HEK293T (cell line): ENCODE results near the gene ARHGAP22.

Source experiments
- CTCF ChIA-PET: fragments of 350-600 bp; formaldehyde crosslinking; extraction: SDS; loops from one replicate; lab custom pipeline; 2021; ENCODE audit warnings: antibody characterized with exemption, inconsistent platforms; lab: Yijun Ruan, JAX
- POLR2A ChIA-PET: fragments of 350-600 bp; formaldehyde crosslinking; extraction: SDS; loops from one replicate; lab custom pipeline; 2020; ENCODE audit warnings: antibody characterized with exemption, inconsistent platforms; lab: Yijun Ruan, JAX
- DNase-seq: peaks from one replicate; pipeline ENCODE4 v3.0.0; 2012; ENCODE audit warnings: mixed read lengths; ENCODE audit errors: extremely low spot score
- ARNT ChIP-seq: fragments of 450-650 bp; IDR thresholded peaks from 2 replicates; pipeline ENCODE4 v1.6.1; 2017; ENCODE audit warnings: mild to moderate bottlenecking
- BHLHE40 ChIP-seq: fragments of 450-650 bp; IDR thresholded peaks from 2 replicates; pipeline ENCODE4 v1.6.1; 2016; ENCODE audit warnings: mild to moderate bottlenecking, moderate library complexity, borderline replicate concordance
- CTBP1 ChIP-seq: fragments of 450-650 bp; IDR thresholded peaks from 2 replicates; pipeline ENCODE4 v1.6.1; 2016; ENCODE audit warnings: borderline replicate concordance
- ELF4 ChIP-seq: fragments of 450-650 bp; IDR thresholded peaks from 2 replicates; pipeline ENCODE4 v1.6.1; 2017; ENCODE audit warnings: antibody characterized with exemption
- FOXA1 ChIP-seq: fragments of 450-650 bp; IDR thresholded peaks from 2 replicates; pipeline ENCODE4 v1.6.1; 2016; ENCODE audit warnings: mild to moderate bottlenecking
- FOXK2 ChIP-seq: fragments of 450-650 bp; IDR thresholded peaks from 2 replicates; pipeline ENCODE4 v1.6.1; 2016; ENCODE audit warnings: mild to moderate bottlenecking
- FOXM1 ChIP-seq: fragments of 450-650 bp; IDR thresholded peaks from 2 replicates; pipeline ENCODE4 v1.6.1; 2017; ENCODE audit warnings: mild to moderate bottlenecking, borderline replicate concordance
- HDGF ChIP-seq: fragments of 450-650 bp; IDR thresholded peaks from 2 replicates; pipeline ENCODE4 v1.6.1; 2017; ENCODE audit warnings: antibody characterized with exemption, borderline replicate concordance
- L3MBTL2 ChIP-seq: fragments of 450-650 bp; conservative IDR thresholded peaks from 2 replicates; pipeline ENCODE4 v1.6.1; 2016; ENCODE audit warnings: mild to moderate bottlenecking
- LEF1 ChIP-seq: fragments of 450-650 bp; IDR thresholded peaks from 2 replicates; pipeline ENCODE4 v1.6.1; 2017; ENCODE audit warnings: mild to moderate bottlenecking, borderline replicate concordance
- NFRKB ChIP-seq: fragments of 450-650 bp; IDR thresholded peaks from 2 replicates; pipeline ENCODE4 v1.6.1; 2016; ENCODE audit warnings: mild to moderate bottlenecking, moderate library complexity
- PKNOX1 ChIP-seq: fragments of 450-650 bp; IDR thresholded peaks from 2 replicates; pipeline ENCODE4 v1.6.1; 2016
- SP1 ChIP-seq: fragments of 450-650 bp; IDR thresholded peaks from 2 replicates; pipeline ENCODE4 v1.6.1; 2017
- SUZ12 ChIP-seq: fragments of 450-650 bp; IDR thresholded peaks from 2 replicates; pipeline ENCODE4 v1.6.1; 2016; ENCODE audit warnings: mild to moderate bottlenecking
- TARDBP ChIP-seq: fragments of 450-650 bp; IDR thresholded peaks from 2 replicates; pipeline ENCODE4 v1.6.1; 2016
- ZNF384 ChIP-seq: fragments of 450-650 bp; IDR thresholded peaks from 2 replicates; pipeline ENCODE4 v1.6.1; 2016

The ARHGAP22 gene

GRCh38 chr10:48567346-48567745 lies 37.5 kb downstream of the ARHGAP22 start:
- no peak for TF ChIP-seq HDGF
- no peak for TF ChIP-seq SUZ12
- TF ChIP-seq LEF1 = no peak
- no peak for TF ChIP-seq SP1
- no peak for TF ChIP-seq PKNOX1
- TF ChIP-seq NFRKB = no peak
- TF ChIP-seq FOXK2 = no peak
- TF ChIP-seq TARDBP = no peak
- TF ChIP-seq ELF4 = no peak
- TF ChIP-seq BHLHE40 = no peak
- no peak for TF ChIP-seq FOXM1
- no peak for TF ChIP-seq CTBP1
- no peak for TF ChIP-seq ARNT
- no peak for TF ChIP-seq FOXA1
- TF ChIP-seq L3MBTL2 = no peak
- TF ChIP-seq ZNF384 = no peak
- ChIA-PET CTCF (no interaction called here), POLR2A (no interaction called here)
- DNase-seq = no peak

- ChIA-PET POLR2A (no interaction called here), CTCF (interaction anchor here (0.9 kb wide), 1 partner anchor 92 kb away, joined by 3 read pairs; no protein-coding TSS in a partner anchor)
- no peak for TF ChIP-seq TARDBP
- DNase-seq = no peak
Observed at GRCh38 chr10:48564466-48565160, 40.3 kb downstream of the ARHGAP22 start.

- DNase-seq = no peak
- CTCF ChIA-PET = no interaction called here
- POLR2A ChIA-PET = no interaction called here
- TF ChIP-seq SUZ12 = no peak
Observed at GRCh38 chr10:48557511-48558123, 47.3 kb downstream of the ARHGAP22 start.

- POLR2A ChIA-PET = no interaction called here
- TF ChIP-seq CTBP1 = no peak
- no peak for TF ChIP-seq ARNT
- TF ChIP-seq FOXK2 = no peak
- TF ChIP-seq PKNOX1 = no peak
- TF ChIP-seq LEF1 = no peak
- no peak for TF ChIP-seq NFRKB
- no peak for TF ChIP-seq FOXA1
- no peak for TF ChIP-seq ZNF384
- no peak for TF ChIP-seq TARDBP
- no peak for TF ChIP-seq SP1
- TF ChIP-seq L3MBTL2 = no peak
- CTCF ChIA-PET = no interaction called here
- DNase-seq = no peak
Observed at GRCh38 chr10:48556713-48557112, 48.2 kb downstream of the ARHGAP22 start.

- DNase-seq = no peak
- CTCF ChIA-PET = no interaction called here
- TF ChIP-seq FOXM1 (no peak), PKNOX1 (no peak), ELF4 (no peak), FOXA1 (no peak), HDGF (no peak), TARDBP (no peak), CTBP1 (no peak), FOXK2 (no peak), L3MBTL2 (no peak), LEF1 (no peak), NFRKB (no peak), SP1 (no peak), ZNF384 (no peak), SUZ12 (no peak), ARNT (no peak), BHLHE40 (no peak)
- POLR2A ChIA-PET = no interaction called here
Observed at GRCh38 chr10:48556065-48556464, 48.8 kb downstream of the ARHGAP22 start.

- CTCF ChIA-PET = no interaction called here
- POLR2A ChIA-PET = no interaction called here
- no peak for DNase-seq
- TF ChIP-seq FOXK2 = no peak
- TF ChIP-seq L3MBTL2 = no peak
- TF ChIP-seq FOXA1 = no peak
- no peak for TF ChIP-seq LEF1
- no peak for TF ChIP-seq BHLHE40
- TF ChIP-seq ARNT = no peak
- no peak for TF ChIP-seq CTBP1
- TF ChIP-seq ELF4 = no peak
- no peak for TF ChIP-seq FOXM1
- TF ChIP-seq ZNF384 = no peak
- TF ChIP-seq SP1 = no peak
- TF ChIP-seq PKNOX1 = no peak
- TF ChIP-seq TARDBP = no peak
Observed at GRCh38 chr10:48555310-48556042, 49.4 kb downstream of the ARHGAP22 start.
